Hypothalamus (tissue), 51 donors: ENCODE measurements around the gene GADD45G.

ENCODE experiments used
- DNase-seq, 51 donors: peaks; one replicate each; lab custom pipeline; 2025; lab: John Stamatoyannopoulos, UW

The GADD45G gene

DNA sequence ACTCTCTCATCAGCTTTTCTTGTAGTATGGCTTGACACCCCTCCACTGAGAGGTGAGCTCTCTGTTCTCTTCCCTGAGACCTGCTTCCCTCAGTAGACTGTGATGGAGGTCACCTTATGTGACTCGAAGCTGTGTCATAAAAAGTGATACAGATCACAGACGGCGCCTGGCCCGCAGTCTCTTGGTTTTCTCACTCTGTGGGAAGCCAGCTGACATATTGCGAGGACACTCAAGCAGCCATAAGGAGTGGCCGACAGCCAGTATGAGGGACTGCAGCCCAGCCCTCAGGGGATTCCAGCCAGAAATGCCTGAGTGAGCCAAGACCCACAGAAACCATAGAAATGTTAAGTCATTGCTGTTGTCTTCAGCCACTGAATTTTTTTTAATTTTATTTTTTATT, 38.0 kb downstream of the GADD45G start:
- DNase-seq: no peak

GRCh38 chr9:89646189-89646939, 41.6 kb downstream of the GADD45G start:
- DNase-seq: no peak

- DNase-seq: no peak
These were observed 42.7 kb downstream of the GADD45G start for GRCh38 chr9:89647366-89648128.

GRCh38 chr9:89648247-89649000, 43.6 kb downstream of the GADD45G start:
- DNase-seq: no peak

DNA sequence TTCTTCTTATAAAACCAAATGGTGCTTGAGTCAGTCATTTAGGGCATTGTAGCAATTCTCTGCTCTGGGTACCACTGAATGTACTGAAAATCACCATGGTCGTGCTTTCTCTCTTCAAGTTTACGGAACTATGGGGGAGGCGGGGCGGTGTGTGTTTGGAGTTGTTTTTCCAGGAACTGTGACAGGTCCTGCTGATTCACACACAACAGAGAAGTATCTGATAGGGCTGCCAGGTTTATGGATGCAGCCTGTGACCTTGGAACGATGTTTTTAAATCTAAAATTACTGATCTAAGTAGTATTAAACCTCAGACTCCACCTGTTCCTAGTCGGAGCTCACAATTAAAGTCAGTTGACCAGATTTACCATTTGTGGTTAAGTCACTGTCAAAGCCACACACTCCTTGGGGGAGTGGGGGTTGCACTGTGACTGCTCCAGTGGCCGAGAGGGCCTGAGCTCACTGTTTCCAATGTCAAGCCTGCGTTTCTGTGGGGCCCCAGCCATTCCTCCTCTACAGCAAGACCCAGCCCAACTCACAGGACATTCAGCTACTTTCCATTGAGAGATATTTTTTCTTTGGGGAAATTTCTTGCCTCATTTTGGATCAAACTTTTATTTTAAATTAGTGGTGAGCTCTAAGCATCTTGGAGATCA, 44.4 kb downstream of the GADD45G start:
- no peak for DNase-seq

DNA sequence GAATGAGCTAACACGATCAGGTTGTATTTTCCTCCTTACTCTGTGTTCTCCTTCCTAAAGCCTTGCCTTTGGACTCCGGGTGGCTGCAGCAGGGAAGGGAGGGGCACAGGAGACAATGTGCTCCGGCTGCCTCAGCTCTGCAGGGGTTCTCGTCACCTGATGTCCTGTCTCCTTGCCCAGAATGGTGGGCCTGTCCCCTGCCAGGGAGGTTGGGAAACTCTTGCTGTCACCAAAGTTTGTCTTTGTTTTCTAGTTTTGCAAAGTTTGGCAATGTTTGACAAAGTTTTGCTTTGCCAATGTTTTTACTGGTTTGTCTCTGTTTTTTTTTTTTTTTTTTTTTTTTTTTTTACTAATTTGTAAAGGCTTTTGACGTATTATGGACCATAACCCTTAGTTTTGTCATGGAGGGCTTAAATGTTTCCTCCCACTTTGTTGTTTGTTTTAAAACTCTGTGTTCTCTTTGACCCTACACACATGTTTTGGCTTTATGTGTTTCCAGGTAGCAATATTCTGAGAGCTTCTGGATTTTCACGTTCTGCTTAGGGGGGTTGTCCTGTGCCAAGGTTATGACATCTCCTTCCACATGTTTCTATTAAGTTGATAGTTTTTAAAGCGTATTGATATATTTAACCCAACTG, 49.3 kb downstream of the GADD45G start:
- peak in 14 of 51 donors; percentile 13 to 65 (median 35) for DNase-seq

DNA sequence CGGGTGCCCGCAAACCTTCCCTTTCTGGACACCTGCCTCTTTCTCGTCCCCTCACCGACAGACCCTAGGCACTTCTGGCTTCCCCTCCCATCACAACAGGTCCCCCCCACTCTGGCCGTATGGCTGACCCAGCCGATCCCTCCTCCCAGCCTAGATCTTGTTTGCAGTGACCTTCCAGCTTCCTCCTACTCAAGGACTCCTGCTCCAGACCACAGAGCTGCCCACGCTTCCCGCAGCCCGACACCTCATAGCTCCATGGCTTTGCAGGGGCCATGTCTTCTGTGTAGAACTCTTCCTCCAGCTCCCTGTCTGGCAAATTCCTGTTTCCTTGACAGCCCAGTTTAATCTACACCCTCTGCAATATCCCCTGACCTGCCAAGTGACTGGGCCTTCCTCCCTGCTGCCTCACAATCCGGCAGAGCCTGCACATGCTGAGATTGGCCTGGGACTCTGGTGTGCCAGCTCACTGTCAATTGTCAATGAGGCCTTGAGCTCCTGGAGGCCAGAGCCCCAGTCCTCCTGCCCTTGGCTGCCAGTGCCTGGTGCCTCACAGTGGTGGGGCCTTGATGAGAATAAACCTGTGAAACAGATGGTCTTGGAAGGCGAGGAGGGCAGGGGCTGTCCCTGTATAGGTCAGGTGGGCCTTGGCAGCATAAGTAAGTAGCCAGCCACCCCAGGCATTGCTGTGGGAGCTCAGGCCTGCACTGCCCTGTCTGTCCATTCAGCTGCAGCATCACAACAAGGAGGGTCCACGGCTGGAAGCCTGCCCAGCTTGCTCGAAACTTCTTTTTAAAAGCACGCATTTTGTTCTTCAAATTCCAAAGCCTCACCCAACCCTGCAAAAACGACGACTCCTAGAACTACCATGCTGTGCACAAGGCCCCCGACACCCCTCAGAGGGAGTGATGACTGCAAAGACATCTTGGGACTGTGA, 50.5 kb downstream of the GADD45G start:
- no peak for DNase-seq
